ENCODE measurements around the gene MILR1.

The MILR1 gene

GRCh38 chr17:64500862-64501765 is 52.2 kb downstream of the MILR1 start:
- DNase-seq (ENCODE audit: low read depth in 1 of 2, low spot score in 1 of 2): no peak

GRCh38 chr17:64502021-64502420 is 53.1 kb downstream of the MILR1 start:
- DNase-seq (ENCODE audit: low read depth in 1 of 2, low spot score in 1 of 2): no peak

GRCh38 chr17:64502809-64503208 is 53.9 kb downstream of the MILR1 start:
- no peak for DNase-seq (ENCODE audit: low read depth in 1 of 2, low spot score in 1 of 2)

- no peak for DNase-seq (ENCODE audit: low read depth in 1 of 2, low spot score in 1 of 2)
Observed at GRCh38 chr17:64503341-64503740, 54.4 kb downstream of the MILR1 start.

GRCh38 chr17:64503821-64504768 is 55.2 kb downstream of the MILR1 start:
- no peak for DNase-seq (ENCODE audit: low read depth in 1 of 2, low spot score in 1 of 2)

GRCh38 chr17:64504769-64505339 is 55.9 kb downstream of the MILR1 start:
- no peak for DNase-seq (ENCODE audit: low read depth in 1 of 2, low spot score in 1 of 2)

GRCh38 chr17:64505340-64506200 is 56.7 kb downstream of the MILR1 start:
- peak; percentile 63 to 77 for DNase-seq (ENCODE audit: low read depth in 1 of 2, low spot score in 1 of 2)

GRCh38 chr17:64506201-64506575 is 57.3 kb downstream of the MILR1 start, which contains the start of gene DDX5:
DDX5 (minus strand) TSS chr17:64506289; CDS start chr17:64506119, 170 bp downstream.
- peak; percentile 96 to 97 for DNase-seq (ENCODE audit: low read depth in 1 of 2, low spot score in 1 of 2)

- peak; percentile 91 to 97 for DNase-seq (ENCODE audit: low read depth in 1 of 2, low spot score in 1 of 2)
Observed at GRCh38 chr17:64506576-64507412, 57.9 kb downstream of the MILR1 start, which contains the start of gene CEP95. CEP95 (plus strand) TSS chr17:64506977; CDS start chr17:64507098, 121 bp downstream.

GRCh38 chr17:64507413-64507782 is 58.5 kb downstream of the MILR1 start:
- DNase-seq (ENCODE audit: low read depth in 1 of 2, low spot score in 1 of 2): peak in 1 of 2 donors; percentile 35

GRCh38 chr17:64508683-64509082 is 59.8 kb downstream of the MILR1 start:
- DNase-seq (ENCODE audit: low read depth in 1 of 2, low spot score in 1 of 2): no peak

GRCh38 chr17:64509179-64509578 is 60.3 kb downstream of the MILR1 start:
- DNase-seq (ENCODE audit: low read depth in 1 of 2, low spot score in 1 of 2): no peak

GRCh38 chr17:64515419-64515818 is 66.5 kb downstream of the MILR1 start:
- no peak for DNase-seq (ENCODE audit: low read depth in 1 of 2, low spot score in 1 of 2)

GRCh38 chr17:64515829-64516228 is 66.9 kb downstream of the MILR1 start:
- no peak for DNase-seq (ENCODE audit: low read depth in 1 of 2, low spot score in 1 of 2)
